Dedifferentiated amniotic fluid mesenchymal stem cell (primary cell): Measurements from ENCODE around the gene ARTN.

ENCODE experiments used
- DNase-seq: peaks from one replicate; pipeline ENCODE4 v3.0.0-alpha.2; 2016; ENCODE audit errors: extremely low spot score

ARTN gene

DNA sequence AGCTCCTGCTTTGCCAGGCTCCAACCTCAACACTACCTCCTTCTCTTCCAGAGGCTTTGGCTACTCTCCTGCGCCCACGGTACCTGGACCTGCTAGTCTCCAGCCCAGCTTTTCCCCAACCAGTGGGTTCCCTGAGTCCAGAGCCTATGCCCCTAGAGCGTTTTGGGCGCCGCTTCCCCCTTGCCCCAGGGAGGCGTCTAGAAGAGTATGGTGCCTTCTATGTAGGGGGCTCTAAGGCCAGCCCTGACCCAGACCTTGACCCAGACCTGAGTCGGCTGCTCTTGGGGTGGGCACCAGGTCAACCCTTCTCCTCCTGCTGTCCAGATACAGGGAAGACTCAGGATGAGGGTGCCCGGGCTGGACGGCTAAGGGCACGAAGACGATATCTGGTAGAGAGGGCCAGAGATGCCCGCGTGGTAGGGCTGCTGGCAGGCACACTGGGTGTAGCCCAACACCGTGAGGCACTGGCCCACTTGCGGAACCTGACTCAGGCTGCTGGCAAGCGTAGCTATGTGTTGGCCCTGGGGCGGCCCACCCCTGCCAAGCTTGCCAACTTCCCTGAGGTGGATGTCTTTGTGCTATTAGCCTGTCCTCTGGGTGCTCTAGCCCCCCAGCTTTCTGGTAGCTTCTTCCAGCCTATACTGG lies 37.9 kb downstream of the ARTN start:
- no peak for DNase-seq

GRCh38 chr1:43973981-43974442 lies 40.4 kb downstream of the ARTN start:
- DNase-seq, result no peak

DNA sequence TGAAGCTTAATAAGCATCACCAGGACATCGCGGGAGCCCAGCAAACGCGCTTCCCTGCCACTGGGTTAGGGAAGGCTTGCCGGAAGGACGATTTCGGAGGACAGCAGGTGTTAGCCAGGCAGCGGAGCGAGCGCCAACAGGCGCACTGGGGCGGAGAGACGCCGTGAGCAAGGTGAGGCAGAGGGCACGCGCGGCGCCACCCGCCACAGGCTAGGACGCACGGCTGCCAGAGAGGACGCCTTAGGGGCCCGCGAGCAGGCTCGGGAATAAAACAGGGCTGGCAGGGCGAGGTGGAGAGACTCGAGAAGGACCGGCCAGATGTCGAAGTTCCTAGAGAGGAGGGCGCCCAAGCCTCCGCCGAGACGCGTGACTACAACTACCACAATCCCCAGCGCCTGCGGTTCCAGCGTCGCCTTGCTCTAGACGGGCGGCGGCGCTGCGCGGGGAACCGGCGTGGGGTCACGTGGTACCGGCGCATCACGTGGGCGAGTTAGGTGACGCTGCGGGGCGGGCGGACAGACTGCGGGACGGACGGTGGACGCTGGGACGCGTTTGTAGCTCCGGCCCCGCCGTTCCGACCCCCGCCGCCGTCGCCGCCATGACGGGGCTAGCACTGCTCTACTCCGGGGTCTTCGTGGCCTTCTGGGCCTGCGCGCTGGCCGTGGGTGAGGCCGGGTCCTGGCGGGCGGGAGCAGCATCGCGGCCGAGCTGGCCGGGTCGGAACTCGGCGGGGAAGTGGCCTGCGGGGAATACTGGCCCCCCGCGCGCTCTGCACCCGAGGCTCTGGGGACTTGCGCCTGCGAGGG lies 41.0 kb downstream of the ARTN start, which contains the start of gene ATP6V0B:
ATP6V0B (plus strand) TSS at position 518 of the 806 bp plus-strand sequence; CDS start at position 599, 81 bp downstream.
- DNase-seq, result peak; percentile 92

DNA sequence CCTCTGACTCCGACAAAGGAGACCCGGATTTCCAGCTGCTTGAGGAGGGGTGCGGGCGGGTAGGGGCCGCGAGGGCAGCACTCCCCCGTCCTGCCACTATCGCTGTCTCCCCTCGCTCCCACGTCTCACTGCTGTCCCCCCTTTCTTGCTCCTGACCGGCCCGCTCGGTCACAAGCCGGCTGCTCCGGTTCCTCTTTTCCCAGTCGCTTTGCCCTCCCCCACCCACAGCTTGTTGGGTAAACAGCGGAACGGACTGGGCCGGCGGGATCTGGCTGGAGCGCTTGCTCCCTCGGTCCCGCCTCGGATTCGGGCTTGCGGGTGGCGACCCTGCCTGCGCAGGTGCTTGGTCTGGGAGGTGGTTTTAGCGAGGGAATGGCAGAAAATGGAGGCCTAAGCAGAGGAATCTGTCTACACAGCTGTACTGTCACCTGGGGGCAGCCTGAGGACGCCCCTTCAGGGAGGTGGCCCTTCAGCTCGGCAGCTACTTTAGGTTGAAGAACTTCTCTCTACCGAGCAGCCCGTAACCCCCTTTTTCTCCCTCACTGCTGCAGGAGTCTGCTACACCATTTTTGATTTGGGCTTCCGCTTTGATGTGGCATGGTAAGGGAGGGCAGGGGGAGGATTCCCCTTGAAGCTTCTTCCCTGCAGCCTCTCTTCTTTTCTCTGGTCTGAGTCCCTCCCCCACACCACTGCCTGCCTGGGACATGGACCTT lies 41.8 kb downstream of the ARTN start:
- no peak for DNase-seq

DNA sequence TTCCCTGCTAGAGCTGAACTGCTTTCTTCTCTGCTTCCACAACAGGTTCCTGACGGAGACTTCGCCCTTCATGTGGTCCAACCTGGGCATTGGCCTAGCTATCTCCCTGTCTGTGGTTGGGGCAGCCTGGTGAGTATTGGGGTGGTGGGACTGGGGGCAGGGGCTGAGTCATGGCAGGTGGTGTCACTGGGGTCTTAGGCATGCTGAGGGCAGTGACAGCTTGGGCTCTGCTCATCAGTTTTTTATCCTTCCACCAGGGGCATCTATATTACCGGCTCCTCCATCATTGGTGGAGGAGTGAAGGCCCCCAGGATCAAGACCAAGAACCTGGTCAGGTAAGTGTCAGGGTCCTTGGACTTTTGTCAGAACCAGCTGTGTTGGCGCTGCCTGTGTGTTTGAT lies 42.4 kb downstream of the ARTN start:
- no peak for DNase-seq

DNA sequence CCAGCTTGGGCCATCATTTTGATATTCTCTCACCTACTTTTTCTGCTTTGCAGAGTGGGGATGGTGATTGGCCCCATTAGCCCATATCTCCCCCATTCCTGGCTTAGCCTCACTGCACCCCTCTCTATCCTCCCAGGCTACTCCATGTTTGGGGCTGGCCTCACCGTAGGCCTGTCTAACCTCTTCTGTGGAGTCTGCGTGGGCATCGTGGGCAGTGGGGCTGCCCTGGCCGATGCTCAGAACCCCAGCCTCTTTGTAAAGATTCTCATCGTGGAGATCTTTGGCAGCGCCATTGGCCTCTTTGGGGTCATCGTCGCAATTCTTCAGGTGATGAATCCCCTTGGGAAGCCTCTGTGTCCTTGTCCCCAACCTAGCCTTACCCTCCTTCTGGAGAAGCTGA lies 43.3 kb downstream of the ARTN start:
- DNase-seq, result no peak

GRCh38 chr1:43977376-43978263 lies 44.0 kb downstream of the ARTN start:
- no peak for DNase-seq

DNA sequence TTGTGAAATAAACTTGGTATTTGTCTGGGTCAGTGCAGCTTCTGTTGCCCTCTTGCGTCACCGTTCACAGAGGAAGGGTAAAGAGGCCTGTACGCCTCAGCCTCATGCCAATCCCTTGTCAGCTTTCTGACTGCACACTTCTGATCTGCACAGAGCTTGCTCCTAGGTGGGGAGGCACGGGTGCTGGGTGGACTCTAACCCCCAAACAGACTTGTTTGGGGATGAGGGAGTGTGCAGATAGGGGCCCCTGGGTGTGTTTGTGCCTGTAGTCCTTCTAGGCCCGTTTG lies 44.6 kb downstream of the ARTN start:
- DNase-seq, result no peak

- no peak for DNase-seq
These were observed 45.1 kb downstream of the ARTN start, which contains the start of gene B4GALT2 for GRCh38 chr1:43978551-43979260. B4GALT2 (plus strand) TSS chr1:43979210; CDS start chr1:43981161, 1,951 bp downstream.

DNA sequence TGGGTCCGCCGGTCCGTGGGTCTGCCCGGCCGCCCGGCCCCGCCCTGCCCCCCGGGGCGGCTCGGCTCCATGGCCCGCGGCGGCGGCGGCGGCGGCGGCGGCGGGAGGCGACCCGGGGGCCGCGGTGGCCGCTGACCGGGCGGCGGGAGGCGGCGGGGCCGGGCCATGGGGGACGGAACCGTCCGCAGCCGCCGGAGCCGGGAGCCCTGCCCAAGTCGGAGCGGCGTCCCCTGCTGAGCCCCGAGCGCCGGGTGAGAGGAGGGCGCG lies 45.6 kb downstream of the ARTN start:
- DNase-seq, result no peak

- no peak for DNase-seq
These were observed 46.1 kb downstream of the ARTN start for GRCh38 chr1:43979528-43980254.

- DNase-seq, result no peak
These were observed 46.9 kb downstream of the ARTN start for GRCh38 chr1:43980255-43981134.

- DNase-seq, result no peak
These were observed 47.5 kb downstream of the ARTN start for GRCh38 chr1:43981135-43981491.

DNA sequence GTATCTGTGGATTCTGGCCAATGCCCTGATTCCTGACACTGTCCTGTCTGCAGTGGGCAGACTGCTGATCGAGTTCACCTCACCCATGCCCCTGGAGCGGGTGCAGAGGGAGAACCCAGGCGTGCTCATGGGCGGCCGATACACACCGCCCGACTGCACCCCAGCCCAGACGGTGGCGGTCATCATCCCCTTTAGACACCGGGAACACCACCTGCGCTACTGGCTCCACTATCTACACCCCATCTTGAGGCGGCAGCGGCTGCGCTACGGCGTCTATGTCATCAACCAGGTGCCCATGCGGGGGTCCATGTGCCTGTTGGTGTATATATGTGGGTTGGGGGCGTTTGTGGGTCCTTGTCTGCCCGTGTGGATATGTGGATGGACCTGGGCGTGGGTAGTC lies 48.0 kb downstream of the ARTN start:
- DNase-seq, result no peak

DNA sequence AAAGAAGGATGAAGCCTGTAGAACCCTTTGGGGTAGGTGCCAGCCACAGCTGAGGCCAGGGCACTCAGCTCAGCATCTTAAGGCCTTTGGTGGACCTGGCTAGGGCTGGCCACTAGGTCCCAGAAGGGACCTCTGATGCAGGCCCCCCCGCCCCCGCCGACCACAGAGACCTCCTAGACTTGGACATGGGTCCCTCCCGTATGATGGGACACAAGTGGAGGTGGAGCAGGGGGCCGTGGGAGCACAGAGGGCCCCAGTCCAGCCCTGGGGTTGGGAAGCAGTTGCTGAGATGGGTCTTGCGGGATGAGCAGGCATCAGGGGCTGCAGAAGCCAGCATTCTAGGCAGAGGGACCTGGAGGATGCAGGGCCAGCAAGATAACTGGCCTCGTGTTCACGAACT lies 48.6 kb downstream of the ARTN start:
- no peak for DNase-seq

GRCh38 chr1:43982808-43983207 lies 49.2 kb downstream of the ARTN start:
- DNase-seq, result no peak

DNA sequence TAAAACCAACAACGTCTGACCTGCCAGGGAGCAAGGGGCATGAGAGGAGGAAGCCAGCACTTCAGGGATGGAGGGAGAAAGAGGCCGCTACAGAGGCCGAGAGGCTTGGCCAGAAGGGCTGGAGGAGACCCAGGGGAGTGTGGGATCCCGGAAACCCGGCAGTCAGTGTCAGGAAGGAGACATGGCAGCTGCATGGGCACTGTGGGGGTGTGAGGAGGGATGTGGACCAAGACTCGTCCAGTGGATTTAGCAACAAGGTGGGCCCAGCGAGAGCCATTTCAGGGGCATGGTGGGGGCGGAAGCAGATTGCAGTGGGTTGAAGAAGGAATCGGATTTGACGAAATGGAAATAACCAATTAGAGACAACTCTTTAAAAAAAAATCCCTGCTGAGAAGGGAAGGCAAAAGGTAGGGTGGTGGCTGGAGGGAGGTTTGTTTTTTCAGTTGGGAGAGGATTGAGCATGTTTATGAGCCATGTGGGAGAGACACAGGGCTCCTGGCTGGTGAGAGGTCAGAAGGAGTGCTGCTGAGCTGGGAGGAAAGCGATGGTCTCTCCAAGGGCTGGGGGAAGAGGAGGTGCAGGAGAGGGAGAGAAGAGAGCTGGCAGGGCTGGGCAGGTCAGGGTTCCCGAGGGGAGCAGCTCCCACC lies 49.8 kb downstream of the ARTN start:
- no peak for DNase-seq

- no peak for DNase-seq
These were observed 51.3 kb downstream of the ARTN start for GRCh38 chr1:43984855-43985254.

- DNase-seq, result no peak
These were observed 52.5 kb downstream of the ARTN start for GRCh38 chr1:43985984-43986595.
